ENCODE data around the gene CCL17.
"Not testable (repeated sequence)": the region's sequence is repeated elsewhere in the genome, so short reads cannot be mapped to it uniquely, and the experiment has no call there.

DNA sequence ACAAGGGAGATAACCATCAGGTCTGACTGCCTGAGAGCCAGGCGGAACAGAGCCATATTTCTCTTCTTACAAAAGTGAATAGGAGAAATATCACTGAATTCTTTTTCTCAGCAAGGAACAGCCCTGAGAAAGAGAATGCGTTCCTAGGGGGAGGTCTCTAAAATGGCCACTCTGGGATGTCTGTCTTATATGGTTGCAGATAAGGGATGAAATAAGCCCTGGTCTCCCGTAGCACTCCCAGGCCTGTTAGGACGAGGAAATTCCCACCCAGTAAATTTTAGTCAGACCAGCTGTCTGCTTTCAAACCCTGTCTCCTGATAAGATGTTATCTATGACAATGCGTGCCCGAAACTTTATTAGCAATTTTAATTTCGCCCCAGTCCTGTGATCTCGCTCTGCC is 35.4 kb downstream of the CCL17 start:
- TF ChIP-seq POLR2AphosphoS5 (IDR thresholded peaks at IDR 0.05; ENCODE audit: borderline replicate concordance, low read depth, low read length); FOXP2 (optimal IDR thresholded peaks at IDR 0.05; ENCODE audit: control extremely low read depth, extremely low read length, insufficient read depth); EZH2 (IDR thresholded peaks at IDR 0.05): not testable (repeated sequence)

Measured in SK-N-MC (cell line).